Testis (tissue), 2 donors: ENCODE results near the gene OR6A2.

Source experiments
- CTCF ChIP-seq, 3 experiments: fragments of 450-650 bp in 2 of 3; fragments of 200-600 bp in 1 of 3; sonication (generic) in 1 of 3; IDR thresholded peaks; one replicate each; pipeline ENCODE4 v1.5.1; 2016 to 2019; ENCODE audit warnings: antibody characterized with exemption in 3 of 3, mild to moderate bottlenecking in 2 of 3, moderate library complexity in 1 of 3
- POLR2A ChIP-seq: fragments of 450-650 bp; IDR thresholded peaks from one replicate; pipeline ENCODE4 v1.6.1; 2017; ENCODE audit warnings: antibody characterized with exemption, mild to moderate bottlenecking, moderate library complexity

DNA sequence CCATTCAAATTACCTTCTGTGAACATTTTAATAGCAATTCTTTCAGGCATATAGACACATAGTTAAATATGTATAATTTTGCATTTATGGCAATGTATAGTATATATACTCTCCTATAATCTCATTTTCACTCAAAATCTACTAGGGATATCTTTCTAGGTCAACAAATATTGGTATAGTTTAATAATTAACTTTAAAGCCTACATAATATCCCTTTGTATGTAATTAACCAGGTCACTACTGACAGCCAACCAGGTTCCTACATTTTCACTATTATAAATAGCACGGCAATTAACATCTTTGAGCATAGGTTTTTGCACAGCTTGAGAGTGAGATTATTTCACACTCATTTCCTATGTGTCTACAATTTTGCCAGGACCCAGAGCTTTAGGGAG is 43.5 kb downstream of the OR6A2 start:
- TF ChIP-seq CTCF (IDR thresholded peaks at IDR 0.05) (no peak), POLR2A (no peak)
